ENCODE results near the gene CDC42EP4.

CDC42EP4 gene

GRCh38 chr17:73300392-73300791 is 11.4 kb downstream of the CDC42EP4 start:
- no peak for DNase-seq (ENCODE audit: low read depth)

- DNase-seq (ENCODE audit: low read depth): no peak
Observed at GRCh38 chr17:73297934-73298861, 13.6 kb downstream of the CDC42EP4 start.

GRCh38 chr17:73293480-73293911 is 18.3 kb downstream of the CDC42EP4 start:
- no peak for DNase-seq (ENCODE audit: low read depth)

- no peak for DNase-seq (ENCODE audit: low read depth)
Observed at GRCh38 chr17:73293031-73293430, 18.8 kb downstream of the CDC42EP4 start.

GRCh38 chr17:73292031-73292531 is 19.7 kb downstream of the CDC42EP4 start:
- DNase-seq (ENCODE audit: low read depth): peak; percentile 70

- DNase-seq (ENCODE audit: low read depth): peak; percentile 95
Observed at GRCh38 chr17:73291260-73291801, 20.5 kb downstream of the CDC42EP4 start.

- DNase-seq (ENCODE audit: low read depth): no peak
Observed at GRCh38 chr17:73290399-73291259, 21.2 kb downstream of the CDC42EP4 start.

GRCh38 chr17:73289549-73290254 is 22.1 kb downstream of the CDC42EP4 start:
- DNase-seq (ENCODE audit: low read depth): no peak

GRCh38 chr17:73288534-73289302 is 23.1 kb downstream of the CDC42EP4 start:
- no peak for DNase-seq (ENCODE audit: low read depth)

GRCh38 chr17:73286863-73287296 is 24.9 kb downstream of the CDC42EP4 start:
- DNase-seq (ENCODE audit: low read depth): no peak

GRCh38 chr17:73285916-73286862 is 25.6 kb downstream of the CDC42EP4 start:
- no peak for DNase-seq (ENCODE audit: low read depth)

GRCh38 chr17:73285603-73285908 is 26.2 kb downstream of the CDC42EP4 start:
- no peak for DNase-seq (ENCODE audit: low read depth)

GRCh38 chr17:73284906-73285602 is 26.7 kb downstream of the CDC42EP4 start:
- DNase-seq (ENCODE audit: low read depth): no peak

GRCh38 chr17:73284354-73284753 is 27.4 kb downstream of the CDC42EP4 start:
- DNase-seq (ENCODE audit: low read depth): no peak

GRCh38 chr17:73283841-73284282 is 27.9 kb downstream of the CDC42EP4 start:
- DNase-seq (ENCODE audit: low read depth): no peak

GRCh38 chr17:73283250-73283649 is 28.6 kb downstream of the CDC42EP4 start:
- DNase-seq (ENCODE audit: low read depth): no peak

GRCh38 chr17:73282629-73283028 is 29.2 kb downstream of the CDC42EP4 start:
- DNase-seq (ENCODE audit: low read depth): no peak

- DNase-seq (ENCODE audit: low read depth): no peak
Observed at GRCh38 chr17:73281928-73282327, 29.9 kb downstream of the CDC42EP4 start.

- DNase-seq (ENCODE audit: low read depth): no peak
Observed at GRCh38 chr17:73280191-73280590, 31.6 kb downstream of the CDC42EP4 start.

All from stromal cell of bone marrow (primary cell).